ENCODE results near the gene NOC2L. TPM values are rescaled to one million over a fixed set of nuclear protein-coding genes. Genes with fewer than 3 reads are reported as not detected.

The NOC2L gene
- 10 to 100 TPM; 45.2 to 51.7 TPM for total RNA-seq
- total RNA-seq = 64.1 to 127 reads per million in 2 donors

DNA sequence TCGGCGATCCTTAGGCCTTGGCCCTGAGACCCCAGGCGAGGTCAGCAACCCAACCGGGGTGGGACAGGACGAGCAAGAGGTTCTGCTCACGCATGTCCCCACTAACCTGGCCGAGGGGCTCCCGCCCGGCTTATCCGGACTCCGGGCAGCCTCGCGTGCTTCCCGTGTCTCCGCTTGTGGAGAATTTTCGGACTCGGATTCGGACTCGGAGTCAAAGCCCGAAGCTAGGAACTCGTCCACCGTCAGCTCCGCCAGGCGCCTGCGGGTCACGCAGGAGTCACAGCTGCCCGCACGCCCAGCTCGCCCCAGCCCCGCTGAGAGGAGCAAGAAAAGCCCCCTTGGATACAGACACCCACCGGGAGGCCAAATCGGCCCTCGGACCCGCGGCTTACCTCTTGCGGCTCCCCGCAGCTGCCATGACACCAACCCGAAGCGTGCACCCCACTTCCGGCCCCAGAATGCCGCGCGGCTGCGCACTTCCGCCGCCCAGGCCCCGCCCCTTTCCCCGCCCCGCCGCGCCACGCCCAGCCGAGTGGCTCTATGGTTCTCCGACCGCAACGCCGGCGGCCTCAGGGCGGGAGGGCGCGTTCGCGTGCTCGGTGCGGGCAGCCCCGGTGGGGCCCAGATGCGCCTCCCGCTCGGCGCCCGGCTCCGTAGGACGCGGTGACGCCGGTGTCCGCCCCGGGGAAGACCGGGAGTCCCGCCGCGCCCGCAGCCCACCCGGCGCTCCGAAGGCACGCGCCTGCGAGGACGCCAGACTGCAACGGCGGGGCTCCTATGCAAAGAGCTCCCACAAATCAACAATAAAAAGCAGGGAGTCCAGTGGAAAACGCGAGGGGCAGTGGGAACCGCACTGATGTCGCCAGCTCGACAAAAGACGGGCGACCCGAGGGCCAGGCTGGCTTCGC, at the start of gene NOC2L:
NOC2L (minus strand) TSS at position 434 of the 908 bp plus-strand sequence; CDS start at position 418, 16 bp downstream.
- DNase-seq = peak; percentile 94 to 95 (median 95)
- H3K4me1 Mint-ChIP-seq = peaks cover 16% of the 10 kb centered on the region

DNA sequence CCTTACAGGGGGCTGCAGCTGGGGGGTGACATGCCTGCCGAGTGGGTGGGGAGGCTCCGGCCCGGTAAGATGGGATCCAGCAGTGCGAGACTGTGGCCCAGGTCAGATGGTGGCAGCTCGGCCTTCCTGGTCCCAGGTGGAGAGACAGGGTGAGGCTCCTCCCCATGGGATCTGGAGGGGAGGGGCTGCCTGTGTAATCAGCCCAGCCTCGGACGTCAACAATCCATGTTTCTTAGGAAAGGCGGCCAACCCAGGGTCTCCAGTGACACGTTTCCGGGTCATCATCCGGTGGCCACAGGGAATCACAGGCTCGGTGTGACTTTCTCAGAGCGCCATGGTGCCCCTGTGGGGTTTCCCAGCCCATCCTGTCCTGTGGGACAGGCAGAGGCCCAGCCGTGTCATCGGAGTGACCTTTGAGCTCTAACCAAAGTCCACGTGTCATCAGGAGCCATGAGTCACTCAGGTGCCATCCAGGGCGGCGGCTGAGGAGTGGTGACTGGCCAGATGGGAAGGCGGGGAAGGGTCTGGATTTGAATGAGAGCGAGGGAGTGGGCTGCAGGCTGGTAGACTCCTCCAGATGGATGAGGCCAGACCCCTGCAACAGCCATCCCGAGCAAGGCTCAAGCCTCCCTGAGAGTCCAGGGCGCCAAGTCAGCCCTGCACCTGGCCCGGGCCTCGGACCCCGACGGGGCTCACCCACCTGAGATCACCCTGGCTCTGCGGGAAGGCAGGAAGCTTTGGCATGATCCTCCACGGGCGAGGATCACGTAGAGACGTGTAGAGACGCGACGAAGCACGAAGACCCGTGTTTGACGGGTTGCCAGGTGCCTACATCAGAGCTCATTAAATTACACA, 47.5 kb upstream of the NOC2L start:
- ATAC-seq (no peak), DNase-seq (no peak)
- Mint-ChIP-seq H3K27ac (no peak overlapping the region), H3K4me1 (peaks cover 12% of the 10 kb centered on the region), H3K27me3 (peaks cover 45% of the 10 kb centered on the region), H3K36me3 (ENCODE audit: low read depth) (peaks cover 2% of the 10 kb centered on the region), H3K4me3 (no peak overlapping the region)
- no peaks in the 10 kb centered on the region for H3K9me3 ChIP-seq (ENCODE audit: control insufficient read depth, low read length, poor library complexity, severe bottlenecking)

More for the DNA sequence above, at the start of gene NOC2L:
- Mint-ChIP-seq H3K36me3 (ENCODE audit: low read depth) (peaks cover 9% of the 10 kb centered on the region), H3K27me3 (no peaks in the 10 kb centered on the region), H3K27ac (peak within 1 kb of the TSS; percentile 92), H3K4me3 (peak within 1 kb of the TSS; percentile 89)
- no peaks in the 10 kb centered on the region for H3K9me3 ChIP-seq (ENCODE audit: control insufficient read depth, low read length, poor library complexity, severe bottlenecking)
- ATAC-seq = peak; percentile 90

DNA sequence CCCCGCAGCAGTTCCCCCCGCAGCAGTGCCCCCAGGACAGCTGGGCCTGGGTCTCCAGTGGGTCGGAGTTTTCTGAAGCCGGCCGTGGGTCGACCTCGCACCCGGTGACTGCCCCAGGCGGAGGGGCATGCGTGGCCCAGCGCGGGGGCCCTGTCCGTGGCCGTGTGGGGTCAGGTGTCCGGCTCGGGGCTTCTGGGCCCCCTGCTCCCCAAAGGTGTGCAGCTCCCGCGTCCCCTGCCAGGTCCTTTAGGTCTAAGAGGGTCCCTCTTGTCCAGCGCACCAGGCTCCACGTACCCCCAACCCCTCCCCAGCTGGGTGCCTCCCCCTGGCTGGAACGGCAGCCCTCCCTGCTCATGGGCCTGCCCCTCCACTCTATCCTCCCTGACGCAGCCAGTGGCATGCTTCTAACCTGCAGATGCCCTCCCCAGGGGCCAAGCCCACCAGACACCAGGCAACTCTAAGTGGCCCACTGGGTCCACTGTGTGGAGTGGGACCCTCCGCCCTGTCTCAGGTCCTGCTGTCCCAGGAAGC, 46.8 kb upstream of the NOC2L start:
- H3K27me3 Mint-ChIP-seq = peaks cover 45% of the 10 kb centered on the region
- no peaks in the 10 kb centered on the region for H3K9me3 ChIP-seq (ENCODE audit: control insufficient read depth, low read length, poor library complexity, severe bottlenecking)
- ATAC-seq (no peak), DNase-seq (peak in 1 of 3 donors; percentile 3)
- no peak overlapping the region for H3K4me3 Mint-ChIP-seq
- H3K27ac Mint-ChIP-seq = no peak overlapping the region
- H3K36me3 Mint-ChIP-seq (ENCODE audit: low read depth) = peaks cover 2% of the 10 kb centered on the region
- H3K4me1 Mint-ChIP-seq = peaks cover 12% of the 10 kb centered on the region

- peaks cover 12% of the 10 kb centered on the region for H3K4me1 Mint-ChIP-seq
- no peak overlapping the region for H3K27ac Mint-ChIP-seq
- H3K9me3 ChIP-seq (ENCODE audit: control insufficient read depth, low read length, poor library complexity, severe bottlenecking) = no peaks in the 10 kb centered on the region
- peaks cover 4% of the 10 kb centered on the region for H3K36me3 Mint-ChIP-seq (ENCODE audit: low read depth)
- peaks cover 45% of the 10 kb centered on the region for H3K27me3 Mint-ChIP-seq
- peak overlapping the region; percentile 47 for H3K4me3 Mint-ChIP-seq
- ATAC-seq (no peak), DNase-seq (no peak)
These were observed 46.0 kb upstream of the NOC2L start for GRCh38 chr1:1004780-1005697.

DNA sequence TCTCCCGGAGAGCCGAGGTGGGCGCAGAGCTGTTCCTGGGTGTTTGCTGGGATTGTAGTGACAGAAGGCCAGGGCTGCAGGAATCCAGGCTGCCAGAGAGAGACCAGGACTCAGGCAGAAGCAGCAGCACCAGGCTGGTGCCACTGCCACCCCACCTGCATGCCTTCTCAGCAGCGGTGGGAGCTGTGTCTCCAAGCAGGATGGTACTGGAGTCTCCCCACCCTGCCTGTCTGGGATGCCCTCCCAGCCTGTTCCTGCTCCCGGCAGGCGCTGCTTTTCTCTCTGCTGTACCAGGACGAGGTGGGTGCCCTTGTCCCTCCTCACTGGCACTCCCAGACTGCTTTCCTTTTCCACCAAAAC, 45.3 kb upstream of the NOC2L start:
- no peak for DNase-seq
- no peak overlapping the region for H3K27ac Mint-ChIP-seq
- peaks cover 12% of the 10 kb centered on the region for H3K4me1 Mint-ChIP-seq
- ATAC-seq = no peak
- peaks cover 45% of the 10 kb centered on the region for H3K27me3 Mint-ChIP-seq
- no peaks in the 10 kb centered on the region for H3K9me3 ChIP-seq (ENCODE audit: control insufficient read depth, low read length, poor library complexity, severe bottlenecking)
- peaks cover 4% of the 10 kb centered on the region for H3K36me3 Mint-ChIP-seq (ENCODE audit: low read depth)
- no peak overlapping the region for H3K4me3 Mint-ChIP-seq

DNA sequence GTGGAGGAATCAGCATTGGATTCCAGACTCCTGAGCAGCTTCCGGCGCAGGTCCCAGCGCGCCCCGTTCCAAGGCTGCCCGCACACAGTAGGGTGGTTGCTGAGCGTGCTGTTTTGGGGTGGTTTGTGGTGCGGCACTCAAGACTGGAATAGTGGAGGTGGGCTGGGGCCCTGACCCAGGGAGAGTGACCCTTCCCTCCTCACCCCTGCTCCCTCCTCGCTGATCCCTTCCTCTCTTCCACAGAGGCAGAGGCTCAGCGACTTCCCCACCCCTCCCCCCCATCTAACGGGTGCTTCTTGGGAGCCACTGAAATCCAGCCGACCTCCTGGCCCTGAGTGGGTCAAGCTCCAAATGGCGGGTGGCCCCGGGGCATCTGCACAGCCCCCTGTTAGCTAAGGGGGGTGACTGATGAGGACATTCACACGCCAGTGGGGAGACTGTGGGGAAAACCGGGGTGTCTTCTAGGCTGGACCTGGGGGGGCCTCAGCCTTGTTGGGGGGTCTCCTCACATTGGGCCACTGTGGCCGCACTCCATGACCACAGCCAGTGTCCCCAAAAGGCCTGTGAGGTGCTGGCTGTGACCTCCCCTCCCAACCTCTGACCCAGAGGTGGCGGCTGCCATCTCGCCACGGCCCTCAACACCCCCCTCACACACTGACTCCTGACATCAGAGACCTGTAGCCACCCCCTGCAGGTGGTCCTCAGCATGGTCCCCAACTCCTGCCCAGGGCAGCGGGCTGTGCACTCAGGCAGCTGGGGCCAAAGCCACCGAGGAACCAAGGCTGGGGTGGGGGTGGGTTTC, 44.8 kb upstream of the NOC2L start:
- Mint-ChIP-seq H3K36me3 (ENCODE audit: low read depth) (peaks cover 4% of the 10 kb centered on the region), H3K4me3 (no peak overlapping the region), H3K27ac (no peak overlapping the region), H3K4me1 (peaks cover 9% of the 10 kb centered on the region), H3K27me3 (peaks cover 42% of the 10 kb centered on the region)
- DNase-seq = no peak
- H3K9me3 ChIP-seq (ENCODE audit: control insufficient read depth, low read length, poor library complexity, severe bottlenecking) = no peaks in the 10 kb centered on the region
- no peak for ATAC-seq

DNA sequence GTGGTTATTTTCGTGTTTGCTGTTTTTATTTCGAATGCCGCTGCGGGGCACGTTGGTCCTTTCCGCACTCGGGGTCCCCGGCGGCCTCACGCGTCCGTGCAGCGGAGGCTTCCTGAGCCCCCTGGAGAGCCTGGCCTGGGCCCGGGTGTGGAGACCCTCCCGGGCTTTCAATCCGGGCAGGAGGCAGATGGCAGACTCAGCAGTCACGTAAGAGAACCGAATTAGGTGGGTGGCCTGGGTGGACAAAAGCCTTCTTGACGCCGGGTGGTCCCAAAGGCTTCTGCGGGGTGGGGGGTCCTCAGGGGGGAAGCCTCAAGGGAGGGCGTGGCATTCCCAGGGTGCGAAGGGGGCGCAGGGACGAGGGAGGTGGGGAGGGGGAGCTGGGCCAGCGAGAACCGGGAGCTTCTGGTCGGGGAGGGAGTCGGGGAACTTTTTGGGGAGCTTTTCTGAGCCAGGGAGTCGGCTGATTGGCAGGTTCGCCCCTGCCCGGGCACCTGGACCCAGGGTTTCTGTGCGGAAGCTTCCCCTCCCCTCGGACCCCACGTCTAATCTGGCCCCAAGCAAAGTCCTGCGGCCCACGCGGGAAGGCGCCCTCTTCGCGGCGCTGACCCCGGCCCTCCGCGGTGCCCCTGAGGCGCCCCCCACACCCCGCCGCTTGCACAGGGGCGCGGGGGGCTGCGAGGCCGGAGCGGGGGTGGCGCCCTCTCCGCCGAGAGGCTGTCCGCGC, 42.2 kb upstream of the NOC2L start:
- Mint-ChIP-seq H3K4me3 (peak overlapping the region; percentile 80), H3K4me1 (peaks cover 15% of the 10 kb centered on the region), H3K27ac (peak overlapping the region; percentile 82), H3K36me3 (ENCODE audit: low read depth) (peaks cover 4% of the 10 kb centered on the region), H3K27me3 (peaks cover 24% of the 10 kb centered on the region)
- H3K9me3 ChIP-seq (ENCODE audit: control insufficient read depth, low read length, poor library complexity, severe bottlenecking) = no peaks in the 10 kb centered on the region
- DNase-seq (no peak), ATAC-seq (no peak)

GRCh38 chr1:1000357-1001056, 41.5 kb upstream of the NOC2L start:
- ATAC-seq (peak; percentile 58), DNase-seq (peak; percentile 54 to 72 (median 64))
- Mint-ChIP-seq H3K4me3 (peak overlapping the region; percentile 80), H3K27ac (peak overlapping the region; percentile 82), H3K27me3 (peaks cover 21% of the 10 kb centered on the region), H3K36me3 (ENCODE audit: low read depth) (peaks cover 4% of the 10 kb centered on the region), H3K4me1 (peaks cover 18% of the 10 kb centered on the region)
- H3K9me3 ChIP-seq (ENCODE audit: control insufficient read depth, low read length, poor library complexity, severe bottlenecking) = no peaks in the 10 kb centered on the region

DNA sequence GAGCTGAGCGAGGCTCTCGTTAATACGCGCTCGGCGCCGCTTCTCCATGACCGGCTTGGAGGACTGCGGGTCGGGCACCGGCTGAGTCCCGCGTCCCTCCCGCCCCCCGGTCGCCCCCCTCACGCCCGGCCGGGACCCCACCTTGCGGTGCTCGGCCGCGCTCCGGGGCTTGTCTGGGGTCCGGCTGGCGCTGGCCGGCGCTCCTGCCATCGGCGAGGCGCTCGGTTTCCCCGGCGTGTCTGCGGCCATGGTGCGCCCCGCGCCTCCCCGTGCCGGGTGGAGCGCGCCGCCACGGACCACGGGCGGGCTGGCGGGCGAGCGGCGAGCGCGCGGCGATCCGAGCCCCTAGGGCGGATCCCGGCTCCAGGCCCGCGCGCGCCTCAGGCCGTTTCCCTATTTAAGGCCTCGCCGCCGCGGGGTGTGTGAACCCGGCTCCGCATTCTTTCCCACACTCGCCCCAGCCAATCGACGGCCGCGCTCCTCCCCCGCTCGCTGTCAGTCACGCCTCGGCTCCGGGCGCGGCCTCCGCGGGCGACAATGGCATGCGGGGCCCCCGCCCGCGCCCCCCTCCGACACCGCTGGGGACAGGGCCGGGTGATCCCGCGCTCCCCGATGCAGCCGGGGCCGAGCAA, 40.8 kb upstream of the NOC2L start, which contains the start of gene HES4:
HES4 (minus strand) TSS at position 373 of the 632 bp plus-strand sequence; CDS start at position 249, 124 bp downstream.
- Mint-ChIP-seq H3K4me3 (peak within 1 kb of the TSS; percentile 80), H3K27me3 (peaks cover 19% of the 10 kb centered on the region)

GRCh38 chr1:998995-999724, 40.1 kb upstream of the NOC2L start:
- DNase-seq (no peak), ATAC-seq (peak; percentile 13)
- H3K4me3 Mint-ChIP-seq = peak overlapping the region; percentile 62

More for the DNA sequence above, 40.8 kb upstream of the NOC2L start, which contains the start of gene HES4:
- peaks cover 13% of the 10 kb centered on the region for H3K4me1 Mint-ChIP-seq
- no peaks in the 10 kb centered on the region for H3K9me3 ChIP-seq (ENCODE audit: control insufficient read depth, low read length, poor library complexity, severe bottlenecking)
- peaks cover 4% of the 10 kb centered on the region for H3K36me3 Mint-ChIP-seq (ENCODE audit: low read depth)
- peak within 1 kb of the TSS; percentile 82 for H3K27ac Mint-ChIP-seq
- peak; percentile 66 for ATAC-seq
- DNase-seq = peak in 2 of 3 donors; percentile 49

More at GRCh38 chr1:998995-999724, 40.1 kb upstream of the NOC2L start:
- no peak overlapping the region for H3K27ac Mint-ChIP-seq
- H3K9me3 ChIP-seq (ENCODE audit: control insufficient read depth, low read length, poor library complexity, severe bottlenecking) = no peaks in the 10 kb centered on the region
- peaks cover 9% of the 10 kb centered on the region for H3K4me1 Mint-ChIP-seq
- H3K36me3 Mint-ChIP-seq (ENCODE audit: low read depth) = peaks cover 2% of the 10 kb centered on the region
- H3K27me3 Mint-ChIP-seq = peaks cover 17% of the 10 kb centered on the region

All from T-helper 17 cell (primary cell).